AML-193 (cell line): ENCODE results near the gene SART1.
"Not testable (repeated sequence)": the region's sequence is repeated elsewhere in the genome, so short reads cannot be mapped to it uniquely, and the experiment has no call there.

Experiments
- DNase-seq, 2 experiments: peaks; one replicate each; lab custom pipeline; 2025; lab: John Stamatoyannopoulos, UW

The SART1 gene

DNA sequence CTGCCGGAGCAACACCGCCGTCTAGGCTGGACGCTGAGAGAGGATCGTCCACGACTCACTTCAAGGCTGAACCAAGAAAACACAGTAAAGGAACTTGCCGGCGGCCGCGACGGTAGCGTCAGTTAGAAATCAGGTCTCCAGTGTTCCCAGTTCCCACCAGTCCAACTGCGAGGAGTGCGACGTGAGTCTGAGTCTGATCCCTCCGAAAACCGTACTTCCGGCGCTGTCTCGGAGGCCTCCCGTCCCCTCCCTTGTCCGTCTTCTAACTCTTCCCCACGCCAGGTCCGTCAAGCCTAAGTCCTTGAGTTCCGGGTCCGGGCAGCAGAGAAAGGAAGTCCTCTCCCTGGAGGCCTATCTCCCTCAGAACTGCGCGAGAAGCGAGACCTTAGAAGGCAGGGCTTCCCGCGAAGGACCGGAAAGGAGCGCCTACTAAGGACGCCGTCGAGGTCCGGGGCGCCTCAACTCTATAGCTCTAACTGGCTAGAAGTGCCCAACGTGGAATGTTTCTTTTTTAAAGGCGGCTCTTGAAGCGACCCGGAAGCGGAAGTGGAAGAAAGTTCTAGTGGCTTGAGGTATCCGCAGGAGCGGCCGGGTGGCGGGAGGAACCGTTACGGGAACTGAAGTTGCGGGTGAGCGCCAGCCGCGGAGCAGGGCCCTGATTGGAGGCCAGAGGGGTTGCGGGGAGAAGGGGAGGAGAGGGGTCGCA lies 40.6 kb downstream of the SART1 start, which contains the start of the genes BANF1 and EIF1AD:
Gene BANF1 (plus strand): TSS at position 562 of the 706 bp plus-strand sequence. CDS start 748 bp downstream, outside the sequence.
Gene EIF1AD (minus strand): TSS at position 216 of the 706 bp plus-strand sequence. CDS start 1,768 bp downstream, outside the sequence.
- peak; percentile 96 to 97 for DNase-seq

DNA sequence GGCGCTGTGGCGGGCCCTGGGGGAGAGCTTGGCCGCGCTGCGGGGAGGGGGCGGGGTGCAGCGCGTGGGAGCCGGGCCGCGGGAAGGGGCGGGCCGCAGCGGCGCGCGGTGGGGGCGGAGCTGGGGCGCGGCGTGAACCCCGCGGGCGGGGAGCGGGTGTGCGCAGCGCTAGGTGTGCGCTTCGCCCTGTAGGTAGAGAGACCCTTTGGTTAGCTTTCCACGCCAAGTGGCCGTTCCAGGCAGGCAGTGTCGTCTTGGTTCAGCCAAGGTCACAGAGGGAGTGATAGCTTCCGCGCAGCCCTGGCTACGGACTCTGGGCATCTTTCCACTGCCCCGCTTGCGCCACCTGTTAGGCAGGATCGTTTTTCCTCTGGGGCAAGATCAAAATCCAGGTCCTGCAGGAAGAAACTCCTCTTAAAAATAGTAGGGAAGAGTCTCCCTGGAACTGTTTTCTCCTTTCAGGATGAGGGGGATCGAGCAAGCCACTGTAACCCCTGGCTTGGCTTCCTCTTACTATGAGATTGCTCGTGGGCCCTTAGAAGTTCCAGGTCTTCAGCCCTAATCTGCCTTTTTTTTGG lies 41.2 kb downstream of the SART1 start:
- peak in 1 of 2 experiments; percentile 16 for DNase-seq

DNA sequence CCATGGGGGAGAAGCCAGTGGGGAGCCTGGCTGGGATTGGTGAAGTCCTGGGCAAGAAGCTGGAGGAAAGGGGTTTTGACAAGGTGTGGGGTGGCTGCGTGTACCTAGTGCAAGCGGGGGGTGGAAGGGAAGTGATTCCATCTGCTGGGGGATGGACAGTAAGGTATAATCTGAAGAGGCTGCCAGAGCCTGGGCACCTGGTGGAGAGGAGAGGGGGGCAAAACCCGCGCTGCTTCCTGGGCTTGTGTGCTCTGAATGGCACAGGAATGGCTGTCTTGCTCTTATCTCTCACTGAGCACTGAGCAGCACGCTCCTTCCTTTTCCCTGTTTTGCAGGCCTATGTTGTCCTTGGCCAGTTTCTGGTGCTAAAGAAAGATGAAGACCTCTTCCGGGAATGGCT lies 41.8 kb downstream of the SART1 start:
- DNase-seq, result no peak

DNA sequence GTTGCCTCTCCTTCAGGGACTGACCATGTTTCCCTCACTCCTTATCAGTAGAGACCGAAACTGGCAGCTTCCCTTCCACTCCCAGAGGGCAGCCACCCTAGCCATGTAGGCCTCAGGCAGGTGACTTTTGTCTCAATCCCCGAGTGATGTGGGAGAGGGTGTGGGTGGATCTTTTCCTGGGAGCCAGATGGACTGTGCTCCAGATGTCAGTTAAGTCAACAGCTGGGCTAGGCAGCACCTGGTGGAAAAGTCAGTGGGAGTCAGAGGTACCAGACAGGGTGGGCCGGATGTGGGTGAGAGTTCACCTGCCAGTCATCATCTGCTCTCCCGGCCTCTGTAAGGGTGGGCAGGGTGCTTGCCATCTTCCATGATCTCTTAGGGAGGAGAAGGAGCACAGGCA lies 42.7 kb downstream of the SART1 start:
- DNase-seq, result no peak

DNA sequence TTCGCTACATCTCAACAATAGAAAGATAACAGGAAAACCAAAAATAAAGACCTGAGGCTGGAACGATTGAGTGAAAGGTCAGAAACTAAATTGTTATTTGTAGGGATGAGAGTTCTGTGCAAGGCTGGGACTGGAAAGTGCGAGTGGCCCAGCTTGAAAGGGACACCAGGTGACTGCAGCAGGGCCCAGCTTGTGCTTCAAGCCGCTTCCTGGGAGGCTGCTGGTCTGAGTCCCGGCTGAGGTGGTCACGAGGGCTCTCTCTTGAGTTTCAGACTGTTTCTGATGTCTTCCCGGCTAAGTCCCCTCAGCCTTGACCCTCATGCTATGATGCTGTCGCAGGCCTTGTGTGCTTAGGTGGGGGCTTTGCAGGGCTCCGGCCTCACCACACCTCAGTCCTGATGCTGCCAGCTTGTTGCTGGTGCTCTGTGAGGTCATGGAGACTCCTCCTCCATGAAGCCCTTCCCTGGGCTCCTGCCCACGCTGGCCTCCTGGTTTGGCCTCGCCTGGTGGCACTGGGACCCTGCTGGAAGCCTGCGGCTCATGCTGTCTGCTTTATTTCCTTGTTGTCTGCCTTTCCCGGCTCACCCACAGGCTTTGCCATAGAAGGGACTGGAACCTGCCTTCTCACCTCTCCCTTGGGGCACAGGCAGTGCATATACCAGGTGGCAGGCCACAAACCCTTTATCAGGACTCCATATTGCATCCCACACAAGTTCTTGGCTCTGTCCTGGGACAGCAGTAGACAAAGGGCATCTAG lies 44.8 kb downstream of the SART1 start:
- DNase-seq, result no peak

DNA sequence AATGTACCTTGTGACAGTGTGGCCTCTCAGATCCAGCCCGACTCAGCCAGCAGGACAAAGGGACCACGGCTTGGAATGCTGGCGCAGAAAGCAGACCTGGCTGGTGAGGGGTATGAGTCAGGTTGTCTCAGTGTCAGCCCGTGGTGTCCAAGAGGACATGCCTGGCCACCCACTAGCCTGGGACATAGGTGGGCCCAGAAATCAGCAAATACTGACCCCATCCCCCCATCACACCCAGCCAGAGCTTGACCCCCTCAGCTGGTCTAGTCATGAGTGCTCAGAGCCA lies 45.3 kb downstream of the SART1 start:
- no peak for DNase-seq

DNA sequence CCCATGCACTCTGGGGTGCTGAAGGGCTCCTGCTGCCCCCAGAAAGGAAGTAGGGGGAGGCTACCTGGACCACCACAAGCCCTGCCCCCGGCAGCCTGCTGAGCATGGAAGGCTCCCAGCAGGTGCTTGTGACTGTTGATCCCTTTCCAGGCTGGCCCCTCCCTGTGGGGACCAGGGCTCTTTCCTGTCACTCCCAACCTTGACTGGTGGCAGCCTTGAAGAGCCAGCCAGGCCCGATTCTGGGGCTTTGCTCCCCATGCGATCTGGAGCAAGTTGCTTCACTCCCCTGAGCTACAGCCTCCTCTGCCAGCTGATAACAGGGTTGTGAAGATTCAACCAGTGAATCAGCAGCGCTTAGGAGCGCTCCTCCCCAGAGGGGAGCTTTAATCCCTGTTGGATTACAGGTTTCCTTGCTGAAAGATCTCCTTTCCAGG lies 45.7 kb downstream of the SART1 start:
- no peak for DNase-seq

DNA sequence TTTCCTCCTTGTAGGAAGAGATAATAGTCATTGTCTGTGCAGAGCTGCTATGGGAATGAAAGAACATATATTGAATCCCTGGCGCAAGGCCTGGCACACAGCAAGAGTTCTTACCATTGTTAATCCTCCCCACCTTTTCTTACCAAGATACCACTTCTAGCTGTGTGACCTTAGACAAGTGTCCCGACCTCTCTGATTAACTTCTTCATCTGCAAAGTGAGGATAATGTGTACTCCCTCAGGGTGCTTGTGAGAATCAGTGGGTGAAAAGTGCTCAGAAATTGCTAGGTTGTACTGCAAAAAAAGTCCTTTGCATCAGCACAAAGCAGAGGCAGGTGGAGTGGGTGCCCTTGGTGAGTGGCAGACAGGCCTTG lies 46.5 kb downstream of the SART1 start:
- DNase-seq, result no peak

DNA sequence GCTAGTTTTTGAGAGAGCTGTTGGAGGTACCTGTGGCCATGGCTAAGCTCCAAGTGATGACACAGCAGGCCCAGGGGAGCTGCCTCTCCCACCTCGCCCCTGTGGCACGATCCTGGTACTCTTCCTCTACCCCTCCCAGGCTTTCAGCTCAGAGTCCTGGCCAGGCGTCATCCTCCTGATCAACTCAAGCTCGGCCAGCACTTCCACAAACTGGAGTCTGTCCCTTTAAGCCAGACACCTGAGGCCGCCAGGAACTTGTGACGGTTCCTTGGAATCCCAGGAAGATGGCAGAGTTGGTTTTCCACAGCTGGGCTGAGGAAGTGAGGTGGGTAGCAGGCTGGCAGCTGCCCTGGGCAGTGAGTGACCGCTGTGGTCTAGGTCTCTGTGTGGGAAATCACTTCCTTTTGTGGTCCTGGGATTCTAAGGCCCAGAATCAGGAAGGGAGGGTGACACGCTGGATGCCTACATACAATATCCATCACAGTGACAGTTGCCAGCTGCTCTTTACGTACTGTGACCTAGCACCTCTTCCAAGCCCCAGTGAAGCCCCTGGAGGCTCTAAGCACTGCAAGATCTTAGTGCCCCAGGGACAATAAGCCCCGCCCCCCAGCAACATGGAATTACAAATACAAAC lies 47.1 kb downstream of the SART1 start:
- DNase-seq, result no peak

DNA sequence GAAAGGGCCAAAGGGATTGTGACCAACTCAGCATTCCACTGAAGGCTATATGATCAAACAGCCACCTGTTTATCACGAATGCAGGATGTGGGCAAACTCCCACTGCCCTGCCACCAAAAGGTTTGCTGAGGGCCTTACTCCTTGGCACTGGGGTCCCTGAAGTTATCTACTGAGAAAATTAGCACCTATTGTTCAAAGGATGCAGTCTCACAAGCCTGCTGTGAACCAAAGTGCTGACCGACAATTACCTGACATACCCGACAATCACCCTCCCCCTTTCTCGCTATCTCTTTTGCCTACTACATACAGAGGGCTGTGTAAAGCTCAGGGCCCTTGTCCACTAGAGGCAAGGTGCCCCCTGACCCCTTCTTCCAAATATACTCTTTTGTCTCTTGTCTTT lies 48.5 kb downstream of the SART1 start:
- not testable (repeated sequence) for DNase-seq

DNA sequence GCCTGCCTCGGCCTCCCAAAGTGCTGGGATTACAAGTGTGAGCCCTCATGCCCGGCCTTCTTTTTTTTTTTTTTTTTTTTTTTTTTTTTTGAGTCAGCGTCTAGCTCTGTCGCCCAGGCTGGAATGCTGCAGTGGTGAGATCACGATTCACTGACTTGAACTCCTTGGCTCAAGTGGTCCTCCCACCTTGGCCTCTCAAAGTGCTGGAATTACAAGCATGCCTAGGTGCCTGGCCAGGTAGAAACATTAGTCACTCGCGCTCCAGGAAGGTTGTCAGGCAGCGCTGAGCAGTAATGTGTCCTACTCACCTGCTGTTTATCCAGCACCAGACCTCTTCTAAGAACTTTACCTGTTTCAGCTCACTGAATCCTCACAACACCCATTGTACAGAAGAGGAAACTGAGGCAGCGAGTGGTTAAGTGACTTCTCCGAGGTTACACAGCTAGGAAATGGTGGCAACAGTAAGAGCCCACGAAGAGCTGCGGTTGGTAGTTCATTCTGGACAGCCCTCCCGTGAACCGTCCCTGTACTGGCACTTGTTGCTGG lies 49.8 kb downstream of the SART1 start:
- no peak for DNase-seq

DNA sequence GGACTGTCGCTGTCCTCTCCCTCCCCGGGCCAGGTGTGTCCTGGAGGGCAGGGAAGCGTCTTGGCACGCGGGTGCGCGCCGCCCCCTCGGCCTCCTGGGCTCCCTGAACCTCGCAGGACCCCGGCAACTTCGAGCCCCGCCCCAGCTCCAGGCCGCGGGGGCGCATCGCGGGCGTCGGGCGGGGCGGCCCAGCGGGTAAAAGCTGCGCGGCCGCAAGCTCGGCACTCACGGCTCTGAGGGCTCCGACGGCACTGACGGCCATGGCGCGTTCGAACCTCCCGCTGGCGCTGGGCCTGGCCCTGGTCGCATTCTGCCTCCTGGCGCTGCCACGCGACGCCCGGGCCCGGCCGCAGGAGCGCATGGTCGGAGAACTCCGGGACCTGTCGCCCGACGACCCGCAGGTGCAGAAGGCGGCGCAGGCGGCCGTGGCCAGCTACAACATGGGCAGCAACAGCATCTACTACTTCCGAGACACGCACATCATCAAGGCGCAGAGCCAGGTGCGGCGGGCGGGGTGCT lies 50.3 kb downstream of the SART1 start, which contains the start of gene CST6:
Gene CST6 (plus strand): TSS at position 224 of the 519 bp plus-strand sequence. CDS start 37 bp downstream, at position 261.
- DNase-seq, result no peak

DNA sequence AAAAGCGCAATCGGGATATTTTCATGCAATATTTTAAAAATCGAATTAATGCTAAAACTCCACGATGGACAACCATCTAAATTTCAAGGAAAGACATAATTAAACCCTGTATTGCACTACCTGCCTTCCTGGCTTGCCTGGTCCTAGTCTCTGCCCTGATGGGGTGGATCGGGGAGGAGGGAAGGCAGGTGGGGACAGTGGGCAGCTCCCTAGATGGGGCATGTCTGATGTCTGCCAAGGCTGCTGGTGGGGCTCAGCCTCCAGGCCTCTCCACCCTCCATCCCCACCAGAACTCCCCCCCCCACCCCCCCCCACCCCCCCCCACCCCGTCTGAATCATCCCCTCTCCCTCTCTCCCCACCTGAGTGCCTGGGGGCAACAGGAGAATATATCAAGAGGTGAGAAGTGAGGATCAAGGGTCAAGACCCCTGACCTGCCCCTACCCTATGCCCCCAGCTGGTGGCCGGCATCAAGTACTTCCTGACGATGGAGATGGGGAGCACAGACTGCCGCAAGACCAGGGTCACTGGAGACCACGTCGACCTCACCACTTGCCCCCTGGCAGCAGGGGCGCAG lies 50.9 kb downstream of the SART1 start:
- DNase-seq, result no peak

DNA sequence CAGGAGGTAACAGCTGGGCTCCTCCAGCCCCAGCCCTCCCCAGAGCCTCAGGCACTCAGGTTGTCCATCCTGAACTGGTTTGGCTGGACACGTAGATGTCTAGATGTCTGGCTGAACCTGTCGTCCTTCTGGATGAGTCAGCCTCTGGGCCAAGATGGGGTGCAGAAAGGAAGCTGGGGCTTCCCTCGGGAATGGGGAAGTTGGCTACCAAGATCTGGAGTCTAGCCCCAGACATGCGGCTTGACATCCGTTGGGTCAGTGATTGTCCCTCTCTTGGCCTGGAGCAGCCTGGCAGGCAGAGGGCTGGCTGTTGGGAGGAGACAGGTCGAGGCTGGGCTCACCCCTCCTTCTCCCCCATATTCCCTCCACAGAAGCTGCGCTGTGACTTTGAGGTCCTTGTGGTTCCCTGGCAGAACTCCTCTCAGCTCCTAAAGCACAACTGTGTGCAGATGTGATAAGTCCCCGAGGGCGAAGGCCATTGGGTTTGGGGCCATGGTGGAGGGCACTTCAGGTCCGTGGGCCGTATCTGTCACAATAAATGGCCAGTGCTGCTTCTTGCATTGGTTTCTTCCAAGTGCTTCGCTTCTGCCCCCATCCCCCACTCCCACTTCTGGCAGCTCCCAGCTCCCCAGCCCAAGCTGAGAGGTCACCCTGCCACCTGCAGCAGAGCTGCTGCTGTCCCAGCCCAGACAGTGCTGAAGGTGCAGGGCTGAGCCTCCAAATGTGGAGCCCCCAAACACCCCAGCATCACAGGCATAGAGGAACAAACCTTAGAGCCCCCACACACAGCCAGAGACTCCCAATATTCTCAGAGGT lies 51.6 kb downstream of the SART1 start:
- DNase-seq, result peak; percentile 28 to 36

DNA sequence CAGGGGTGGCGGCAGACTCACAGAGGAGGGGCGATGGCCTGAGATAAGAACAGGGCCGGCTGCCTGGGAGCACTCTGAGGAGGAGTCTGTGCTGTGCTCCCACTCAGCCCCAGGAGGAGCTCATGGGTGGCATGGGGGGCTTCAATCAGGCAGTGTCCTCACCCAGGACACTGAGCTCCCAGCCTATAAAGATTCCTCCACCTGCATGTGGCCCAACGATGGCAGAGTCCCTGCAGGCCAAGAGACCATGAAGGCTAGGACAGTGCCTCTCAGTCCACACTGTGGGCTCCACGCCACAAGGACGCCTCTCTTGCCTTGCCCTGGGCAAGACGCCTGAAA lies 52.2 kb downstream of the SART1 start:
- no peak for DNase-seq

DNA sequence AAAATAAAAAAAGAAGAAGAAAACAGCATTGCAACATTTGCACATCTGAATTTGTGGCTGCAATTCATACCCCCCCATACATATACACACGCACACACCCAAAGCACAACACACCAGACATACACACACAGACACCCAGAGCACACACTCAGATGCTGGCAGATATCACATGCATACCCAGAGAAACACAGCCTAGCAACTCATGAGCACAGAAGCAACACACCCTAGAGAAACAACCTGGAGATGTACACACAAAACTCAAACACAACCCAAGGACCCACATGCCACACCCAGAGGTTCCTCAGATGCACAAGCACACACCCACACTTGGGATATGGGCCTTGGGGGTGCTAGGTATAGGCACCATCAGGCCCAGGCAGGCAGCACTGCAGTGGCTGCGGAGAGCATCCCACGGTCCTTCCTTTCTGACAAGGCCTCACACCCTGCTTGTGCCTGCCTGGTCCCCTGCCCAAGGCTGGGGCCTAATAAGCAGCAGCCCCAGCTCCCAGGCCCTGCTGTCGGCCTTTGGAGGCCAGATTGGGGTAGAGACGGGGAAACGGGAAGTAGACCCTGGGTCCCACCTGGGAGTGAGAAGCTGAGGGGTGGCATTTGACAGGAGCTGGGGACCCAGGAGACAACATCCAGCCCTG lies 53.4 kb downstream of the SART1 start:
- no peak for DNase-seq

DNA sequence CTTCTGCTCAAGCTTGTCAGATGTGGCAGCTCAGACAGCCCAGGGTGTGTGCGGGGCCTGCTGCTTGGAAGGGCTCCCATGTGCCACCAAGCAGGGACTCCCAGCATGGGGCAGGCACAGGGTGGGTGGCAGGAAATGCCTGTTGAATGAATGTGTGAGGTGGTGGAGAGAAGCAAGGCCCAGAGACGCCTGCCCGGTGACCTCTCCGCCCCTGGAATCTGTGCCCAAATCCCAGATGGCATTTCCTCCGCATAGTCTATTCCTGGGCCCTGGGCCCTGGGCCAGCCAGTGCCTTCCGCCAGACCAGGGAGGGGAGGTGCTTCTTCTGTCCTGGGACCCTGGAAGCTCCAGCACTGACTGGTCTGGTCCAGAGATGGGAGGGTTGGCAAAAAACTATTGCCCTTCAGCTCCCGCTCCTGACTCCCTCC lies 53.9 kb downstream of the SART1 start:
- no peak for DNase-seq

DNA sequence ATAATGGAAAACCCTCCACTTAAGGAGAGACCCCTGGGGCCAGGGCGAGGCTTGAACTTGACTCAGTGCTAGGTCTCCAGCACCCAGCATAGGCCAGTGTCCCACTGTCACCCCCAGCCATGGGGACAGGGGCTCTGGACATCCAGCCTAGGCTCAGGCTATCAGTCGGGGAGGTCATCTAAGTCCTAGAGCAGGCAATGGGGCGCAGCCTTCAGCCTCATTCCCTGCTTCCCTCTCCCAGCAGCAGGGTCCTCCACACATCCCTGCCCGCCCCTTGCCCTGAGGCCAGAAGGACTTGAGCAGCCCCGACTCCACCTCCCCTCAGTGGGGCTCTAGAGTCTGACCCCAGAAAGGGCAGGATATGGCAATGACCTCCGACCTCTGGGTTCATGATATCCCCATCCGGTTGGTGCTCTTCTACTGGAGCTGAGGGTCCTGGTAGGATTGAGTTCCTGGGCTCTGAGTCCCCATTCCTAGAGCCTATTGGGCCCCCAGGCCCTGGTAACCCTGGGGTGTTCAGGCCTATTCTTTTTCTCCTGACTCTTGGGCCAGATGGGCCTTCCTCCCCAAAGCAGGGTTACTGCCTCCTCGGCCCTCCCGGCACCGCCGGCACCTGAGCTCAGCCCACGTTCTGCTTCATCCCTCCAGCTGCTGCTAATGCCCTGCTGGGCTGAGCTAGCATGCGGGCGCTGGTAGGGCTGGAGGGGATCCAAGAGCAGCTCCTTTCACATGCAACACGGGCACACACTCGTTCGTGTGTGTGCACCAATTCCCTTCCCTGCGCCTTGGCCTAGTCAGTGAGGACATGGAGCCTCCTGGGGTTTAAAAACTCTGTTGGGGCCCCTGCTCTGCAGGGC lies 54.6 kb downstream of the SART1 start:
- DNase-seq, result no peak

DNA sequence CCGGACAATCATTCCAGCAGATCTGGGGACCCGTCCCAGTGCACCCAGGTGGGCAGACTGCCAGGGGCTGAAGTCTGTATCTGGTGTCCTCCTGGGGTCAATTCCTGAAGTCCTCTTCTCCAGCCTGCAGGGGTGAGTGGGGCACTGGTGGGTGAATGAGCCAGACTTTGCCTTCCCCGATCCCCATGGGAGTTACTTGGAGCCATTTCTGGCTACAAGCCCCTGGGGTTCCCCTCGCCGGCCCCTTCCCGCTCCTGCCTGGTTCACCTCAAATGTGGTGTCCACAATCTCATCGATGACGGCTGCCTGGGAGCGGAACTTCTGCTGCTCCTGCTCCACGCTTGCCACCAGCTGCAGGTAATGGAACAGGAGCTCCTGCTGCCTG lies 55.3 kb downstream of the SART1 start:
- DNase-seq, result no peak
